ENCODE measurements around the gene ASCC3.
"Not testable (repeated sequence)": the region's sequence is repeated elsewhere in the genome, so short reads cannot be mapped to it uniquely, and the experiment has no call there.

Gene ASCC3

GRCh38 chr6:100892693-100893092 lies 11.6 kb upstream of the ASCC3 start:
- no peak for TF ChIP-seq CTCF (IDR thresholded peaks at IDR 0.05)
- DNase-seq = no peak
- H3K4me1 ChIP-seq = peaks cover 0 to 12% (median 2%) of the 10 kb centered on the region in 4 donors
- intact Hi-C loops (cut with DNase I; ENCODE audit: low total_unique reads) = no loop called here
- no peak overlapping the region for H3K4me3 ChIP-seq
- no peaks in the 10 kb centered on the region for H3K27me3 ChIP-seq
- no peak overlapping the region for H3K27ac ChIP-seq
- no peaks in the 10 kb centered on the region for H3K9me3 ChIP-seq
- no peaks in the 10 kb centered on the region for H3K36me3 ChIP-seq

GRCh38 chr6:100892116-100892515 lies 11.0 kb upstream of the ASCC3 start:
- Histone ChIP-seq H3K4me3 (no peak overlapping the region), H3K9me3 (no peaks in the 10 kb centered on the region), H3K36me3 (no peaks in the 10 kb centered on the region), H3K27ac (no peak overlapping the region), H3K4me1 (peaks cover 0 to 12% (median 2%) of the 10 kb centered on the region in 4 donors), H3K27me3 (no peaks in the 10 kb centered on the region)
- intact Hi-C loops (cut with DNase I; ENCODE audit: low total_unique reads) = no loop called here
- DNase-seq = no peak
- TF ChIP-seq CTCF (IDR thresholded peaks at IDR 0.05) = no peak

GRCh38 chr6:100891079-100891478 lies 9.9 kb upstream of the ASCC3 start:
- intact Hi-C loops (cut with DNase I; ENCODE audit: low total_unique reads) = no loop called here
- no peak for TF ChIP-seq CTCF (IDR thresholded peaks at IDR 0.05)
- H3K36me3 ChIP-seq = no peaks in the 10 kb centered on the region
- no peaks in the 10 kb centered on the region for H3K27me3 ChIP-seq
- H3K27ac ChIP-seq = no peak overlapping the region
- peaks cover 0 to 12% (median 2%) of the 10 kb centered on the region in 4 donors for H3K4me1 ChIP-seq
- no peak for DNase-seq
- no peak overlapping the region for H3K4me3 ChIP-seq
- H3K9me3 ChIP-seq = no peaks in the 10 kb centered on the region

GRCh38 chr6:100890646-100891045 lies 9.5 kb upstream of the ASCC3 start:
- H3K9me3 ChIP-seq; DNase-seq; intact Hi-C loops (cut with DNase I; ENCODE audit: low total_unique reads); H3K27me3 ChIP-seq; H3K4me3 ChIP-seq; H3K36me3 ChIP-seq; H3K27ac ChIP-seq: not testable (repeated sequence)
- peaks cover 0 to 12% (median 2%) of the 10 kb centered on the region in 4 donors for H3K4me1 ChIP-seq

GRCh38 chr6:100889351-100889750 lies 8.2 kb upstream of the ASCC3 start:
- peaks cover 0 to 12% (median 2%) of the 10 kb centered on the region in 4 donors for H3K4me1 ChIP-seq
- H3K27ac ChIP-seq = no peak overlapping the region
- no peaks in the 10 kb centered on the region for H3K36me3 ChIP-seq
- intact Hi-C loops (cut with DNase I; ENCODE audit: low total_unique reads) = no loop called here
- no peak overlapping the region for H3K4me3 ChIP-seq
- DNase-seq = no peak
- TF ChIP-seq CTCF (IDR thresholded peaks at IDR 0.05) = no peak
- H3K27me3 ChIP-seq = no peaks in the 10 kb centered on the region
- H3K9me3 ChIP-seq = no peaks in the 10 kb centered on the region

- no peak for TF ChIP-seq CTCF (IDR thresholded peaks at IDR 0.05)
Observed at GRCh38 chr6:100886076-100886475, 4.9 kb upstream of the ASCC3 start.

More at GRCh38 chr6:100886076-100886475, 4.9 kb upstream of the ASCC3 start:
- intact Hi-C loops (cut with DNase I; ENCODE audit: low total_unique reads) = no loop called here
- Histone ChIP-seq H3K27me3 (no peaks in the 10 kb centered on the region), H3K4me3 (no peak overlapping the region), H3K4me1 (peaks cover 0 to 16% (median 5%) of the 10 kb centered on the region in 4 donors), H3K36me3 (no peaks in the 10 kb centered on the region), H3K9me3 (no peaks in the 10 kb centered on the region), H3K27ac (no peak overlapping the region)
- no peak for DNase-seq

Measured in tibial artery (tissue), 4 donors.